ENCODE data around the gene GRB7. TPM values are rescaled to one million over a fixed set of nuclear protein-coding genes. Genes with fewer than 3 reads are reported as not detected.

GRB7 gene
- total RNA-seq, 2 donors from 2014 or later: 54.6 to 73.9 TPM

DNA sequence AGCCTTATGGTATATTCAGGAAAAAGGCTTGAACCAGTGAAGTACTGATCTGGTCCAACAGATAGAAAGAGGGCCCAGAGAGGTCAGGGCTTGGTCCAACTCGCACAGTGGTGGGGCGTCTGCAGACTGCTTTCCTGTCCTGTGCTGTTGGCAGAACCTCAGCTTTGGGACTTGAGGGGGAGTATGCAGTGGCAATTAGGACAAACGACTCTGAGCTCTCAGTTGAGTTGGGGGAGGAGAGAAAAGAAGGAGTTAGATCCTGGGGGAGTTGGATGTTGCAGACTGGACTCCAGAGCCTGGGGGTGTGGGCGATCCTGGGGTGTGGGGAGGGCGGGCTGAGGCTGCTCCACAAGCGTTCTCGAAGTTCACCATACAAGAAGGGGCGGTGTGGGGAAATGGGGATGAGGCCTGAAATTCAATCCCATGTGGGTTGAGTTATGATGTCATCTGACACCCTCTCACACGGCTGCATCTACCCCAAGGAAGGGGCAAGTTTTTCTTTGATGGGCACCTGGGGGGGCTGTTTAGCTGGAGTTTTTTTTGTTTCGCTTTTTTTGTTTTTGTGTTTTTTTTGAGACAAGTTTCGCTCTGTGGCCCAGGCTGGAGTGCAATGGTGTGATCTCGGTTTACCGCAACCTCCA lies 14.6 kb downstream of the GRB7 start:
- H3K36me3 Mint-ChIP-seq (ENCODE audit: low read depth): peaks cover 7% of the 10 kb centered on the region
- Histone ChIP-seq H3K36me3 (ENCODE audit: control insufficient read depth, insufficient read depth, low read length) (no peaks in the 10 kb centered on the region), H3K9me3 (ENCODE audit: control insufficient read depth, low read length) (no peaks in the 10 kb centered on the region), H3K4me1 (ENCODE audit: control insufficient read depth, insufficient read depth, low read length) (peaks cover 3% of the 10 kb centered on the region), H3K27me3 (ENCODE audit: control insufficient read depth, insufficient read depth, low read length, poor library complexity, severe bottlenecking) (no peaks in the 10 kb centered on the region), H3K9ac (ENCODE audit: extremely low read depth, low read length, poor library complexity, severe bottlenecking) (no peak overlapping the region), H3K27ac (ENCODE audit: low read depth, low read length) (no peak overlapping the region), H3K4me3 (ENCODE audit: low read length) (no peak overlapping the region)
- H3K27ac Mint-ChIP-seq: no peak overlapping the region
- H3K27me3 Mint-ChIP-seq (ENCODE audit: insufficient read depth): no peaks in the 10 kb centered on the region
- H3K9me3 Mint-ChIP-seq: no peaks in the 10 kb centered on the region
- H3K4me1 Mint-ChIP-seq: peaks cover 19% of the 10 kb centered on the region
- peak overlapping the region; percentile 52 for H3K4me3 Mint-ChIP-seq
- DNase-seq: peak; percentile 64
- TF ChIP-seq CTCF (conservative IDR thresholded peaks at IDR 0.05): no peak
- WGBS, 2 experiments (ENCODE audit: insufficient coverage in 1 of 2, insufficient read length in 1 of 2): 85 to 92% methylated on average over 6 to 13 of the region's 13 CpGs

GRCh38 chr17:39753514-39754160 lies 15.9 kb downstream of the GRB7 start:
- Mint-ChIP-seq H3K9me3 (no peaks in the 10 kb centered on the region), H3K27me3 (ENCODE audit: insufficient read depth) (no peaks in the 10 kb centered on the region), H3K27ac (no peak overlapping the region), H3K36me3 (ENCODE audit: low read depth) (no peaks in the 10 kb centered on the region), H3K4me1 (peaks cover 26% of the 10 kb centered on the region), H3K4me3 (peak overlapping the region; percentile 52)
- Histone ChIP-seq H3K4me3 (ENCODE audit: low read length) (peak overlapping the region; percentile 72), H3K9me3 (ENCODE audit: control insufficient read depth, low read length) (no peaks in the 10 kb centered on the region), H3K27me3 (ENCODE audit: control insufficient read depth, insufficient read depth, low read length, poor library complexity, severe bottlenecking) (peaks cover 6% of the 10 kb centered on the region), H3K9ac (ENCODE audit: extremely low read depth, low read length, poor library complexity, severe bottlenecking) (no peak overlapping the region), H3K36me3 (ENCODE audit: control insufficient read depth, insufficient read depth, low read length) (no peaks in the 10 kb centered on the region), H3K4me1 (ENCODE audit: control insufficient read depth, insufficient read depth, low read length) (peaks cover 3% of the 10 kb centered on the region), H3K27ac (ENCODE audit: low read depth, low read length) (no peak overlapping the region)
- DNase-seq: peak; percentile 84
- TF ChIP-seq CTCF (conservative IDR thresholded peaks at IDR 0.05): no peak
- 15 to 16% methylated on average over 24 to 55 of the region's 55 CpGs for WGBS, 2 experiments (ENCODE audit: insufficient coverage in 1 of 2, insufficient read length in 1 of 2)

DNA sequence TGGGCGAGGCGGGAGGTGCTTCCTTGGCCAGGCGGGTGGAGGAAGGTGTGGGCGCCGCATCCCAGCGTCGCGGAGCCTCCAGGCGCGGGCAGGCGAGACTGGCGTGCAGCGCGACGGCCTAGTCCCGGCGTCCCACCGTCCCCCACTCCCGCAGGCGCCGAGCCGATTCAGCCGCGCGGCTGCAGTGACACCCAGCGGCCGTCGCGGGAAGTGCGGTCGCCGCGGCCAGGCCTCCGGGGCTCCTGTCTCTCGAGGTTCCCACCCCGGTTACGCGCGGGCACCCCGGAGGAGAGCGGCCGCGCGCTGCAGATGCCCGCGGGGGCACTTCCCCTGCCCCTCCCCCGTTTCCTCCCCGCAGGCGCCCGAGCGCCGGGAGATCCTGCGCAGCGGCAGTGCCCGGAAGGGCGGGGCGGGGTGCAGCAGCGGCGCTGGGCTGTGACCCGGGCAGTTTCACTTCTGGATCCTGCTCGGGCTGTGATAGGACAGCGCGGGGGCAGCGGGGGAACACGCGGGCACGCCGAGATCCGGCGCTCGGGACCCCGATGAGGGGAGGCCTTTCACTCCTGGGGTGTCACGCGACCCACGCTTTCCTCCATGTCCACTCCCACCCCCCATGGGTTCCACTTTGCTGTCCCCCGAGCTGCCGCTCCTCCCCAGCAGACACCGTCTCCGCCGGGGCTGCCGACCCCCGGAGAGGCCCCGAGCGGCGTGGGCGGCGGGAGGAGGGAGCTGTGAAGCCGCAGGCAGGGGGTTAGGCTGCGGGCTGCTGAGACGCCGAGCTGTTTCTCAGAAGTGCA lies 16.6 kb downstream of the GRB7 start:
- H3K4me1 ChIP-seq (ENCODE audit: control insufficient read depth, insufficient read depth, low read length): peaks cover 3% of the 10 kb centered on the region
- no peak overlapping the region for H3K27ac ChIP-seq (ENCODE audit: low read depth, low read length)
- peaks cover 6% of the 10 kb centered on the region for H3K27me3 ChIP-seq (ENCODE audit: control insufficient read depth, insufficient read depth, low read length, poor library complexity, severe bottlenecking)
- H3K9ac ChIP-seq (ENCODE audit: extremely low read depth, low read length, poor library complexity, severe bottlenecking): no peak overlapping the region
- H3K36me3 ChIP-seq (ENCODE audit: control insufficient read depth, insufficient read depth, low read length): no peaks in the 10 kb centered on the region
- no peak overlapping the region for H3K27ac Mint-ChIP-seq
- peak; percentile 96 for DNase-seq
- H3K27me3 Mint-ChIP-seq (ENCODE audit: insufficient read depth): no peaks in the 10 kb centered on the region
- peak overlapping the region; percentile 72 for H3K4me3 ChIP-seq (ENCODE audit: low read length)
- peak; percentile 99 for TF ChIP-seq CTCF (conservative IDR thresholded peaks at IDR 0.05)
- peaks cover 26% of the 10 kb centered on the region for H3K4me1 Mint-ChIP-seq
- H3K9me3 Mint-ChIP-seq: no peaks in the 10 kb centered on the region
- peak overlapping the region; percentile 52 for H3K4me3 Mint-ChIP-seq
- 1% methylated on average over 13 to 91 of the region's 91 CpGs for WGBS, 2 experiments (ENCODE audit: insufficient coverage in 1 of 2, insufficient read length in 1 of 2)
- H3K9me3 ChIP-seq (ENCODE audit: control insufficient read depth, low read length): no peaks in the 10 kb centered on the region
- H3K36me3 Mint-ChIP-seq (ENCODE audit: low read depth): no peaks in the 10 kb centered on the region
